B cell (primary cell): ENCODE results near the gene RTTN.

Experiments used
- EZH2 ChIP-seq: IDR thresholded peaks from 2 replicates; pipeline ENCODE4 v1.6.1; 2012; ENCODE audit warnings: borderline replicate concordance, low read depth, mild to moderate bottlenecking, moderate library complexity, low read length; ENCODE audit not compliant: insufficient read depth, poor library complexity, severe bottlenecking
- TF ChIP-seq, protein P1 (sequence below): fragments of 200-600 bp; IDR thresholded peaks from one replicate; pipeline ENCODE4 v1.8.0; 2022; ENCODE audit warnings: antibody characterized with exemption, mild to moderate bottlenecking

- TF ChIP-seq, protein P1, sequence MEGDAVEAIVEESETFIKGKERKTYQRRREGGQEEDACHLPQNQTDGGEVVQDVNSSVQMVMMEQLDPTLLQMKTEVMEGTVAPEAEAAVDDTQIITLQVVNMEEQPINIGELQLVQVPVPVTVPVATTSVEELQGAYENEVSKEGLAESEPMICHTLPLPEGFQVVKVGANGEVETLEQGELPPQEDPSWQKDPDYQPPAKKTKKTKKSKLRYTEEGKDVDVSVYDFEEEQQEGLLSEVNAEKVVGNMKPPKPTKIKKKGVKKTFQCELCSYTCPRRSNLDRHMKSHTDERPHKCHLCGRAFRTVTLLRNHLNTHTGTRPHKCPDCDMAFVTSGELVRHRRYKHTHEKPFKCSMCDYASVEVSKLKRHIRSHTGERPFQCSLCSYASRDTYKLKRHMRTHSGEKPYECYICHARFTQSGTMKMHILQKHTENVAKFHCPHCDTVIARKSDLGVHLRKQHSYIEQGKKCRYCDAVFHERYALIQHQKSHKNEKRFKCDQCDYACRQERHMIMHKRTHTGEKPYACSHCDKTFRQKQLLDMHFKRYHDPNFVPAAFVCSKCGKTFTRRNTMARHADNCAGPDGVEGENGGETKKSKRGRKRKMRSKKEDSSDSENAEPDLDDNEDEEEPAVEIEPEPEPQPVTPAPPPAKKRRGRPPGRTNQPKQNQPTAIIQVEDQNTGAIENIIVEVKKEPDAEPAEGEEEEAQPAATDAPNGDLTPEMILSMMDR, result no peak
- TF ChIP-seq EZH2, result no peak
Measured at GRCh38 chr18:69995774-69996173, 209.7 kb downstream of the RTTN start.
